MCF 10A (cell line): Measurements from ENCODE around the gene NOC2L. TPM values are rescaled to one million over a fixed set of nuclear protein-coding genes. Genes with fewer than 3 reads are reported as not detected.

Experiments used
- BruUV-seq: library from RNA; stranded (reverse); fragments of 400-500 nt; replicated peaks from 2 replicates; lab custom pipeline; 2021; lab: Mats Ljungman, UMichigan
- CTCF ChIA-PET: fragments of 300-600 bp; sonication (Branson Sonifier 250); formaldehyde crosslinking; extraction: SDS; loops from one replicate; lab custom pipeline; 2021; ENCODE audit warnings: antibody characterized with exemption, inconsistent platforms; lab: Yijun Ruan, JAX
- POLR2A ChIA-PET: fragments of 300-600, 350-650 bp; sonication (Branson Sonifier 250); formaldehyde crosslinking; extraction: SDS; loops from one replicate; lab custom pipeline; 2020; ENCODE audit warnings: antibody characterized with exemption, inconsistent platforms; lab: Yijun Ruan, JAX
- DNase-seq: peaks from one replicate; pipeline ENCODE4 v3.0.0-alpha.2; 2018; ENCODE audit not compliant: unreplicated experiment
- H3K27ac Mint-ChIP-seq: one replicate; pipeline ENCODE4 v1.8.0; 2022; ENCODE audit warnings: mild to moderate bottlenecking, low read depth, mixed read lengths; ENCODE audit not compliant: unreplicated experiment
- H3K27me3 Mint-ChIP-seq: one replicate; pipeline ENCODE4 v1.8.0; 2022; ENCODE audit warnings: mixed read lengths; ENCODE audit not compliant: insufficient read depth, unreplicated experiment
- H3K36me3 Mint-ChIP-seq: one replicate; pipeline ENCODE4 v1.8.0; 2022; ENCODE audit warnings: mild to moderate bottlenecking, moderate library complexity, mixed read lengths; ENCODE audit not compliant: insufficient read depth, unreplicated experiment
- H3K4me1 Mint-ChIP-seq: one replicate; pipeline ENCODE4 v1.8.0; 2022; ENCODE audit warnings: mixed read lengths; ENCODE audit not compliant: insufficient read depth, unreplicated experiment
- H3K4me3 Mint-ChIP-seq: one replicate; pipeline ENCODE4 v1.8.0; 2022; ENCODE audit warnings: mild to moderate bottlenecking, moderate library complexity, mixed read lengths; ENCODE audit not compliant: unreplicated experiment
- H3K9me3 Mint-ChIP-seq: one replicate; pipeline ENCODE4 v1.8.0; 2022; ENCODE audit warnings: mixed read lengths; ENCODE audit not compliant: unreplicated experiment
- intact Hi-C: fragments of 100-400 bp; cut with micrococcal nuclease; formaldehyde crosslinking; loops from 2 replicates; pipeline ENCODE4 v1.14.1; 2022
- total RNA-seq: library from RNA; stranded (reverse); gene quantifications from 2 replicates; pipeline ENCODE4 v1.2.3, GENCODE V29; 2022
- TF ChIP-seq, protein P1 (sequence below): fragments of 200-600 bp; IDR thresholded peaks from one replicate; pipeline ENCODE4 v1.8.0; 2022; ENCODE audit warnings: antibody characterized with exemption, mild to moderate bottlenecking; ENCODE audit not compliant: unreplicated experiment

The NOC2L gene
- total RNA-seq, 1 experiment from 2014 or later: 136 TPM

DNA sequence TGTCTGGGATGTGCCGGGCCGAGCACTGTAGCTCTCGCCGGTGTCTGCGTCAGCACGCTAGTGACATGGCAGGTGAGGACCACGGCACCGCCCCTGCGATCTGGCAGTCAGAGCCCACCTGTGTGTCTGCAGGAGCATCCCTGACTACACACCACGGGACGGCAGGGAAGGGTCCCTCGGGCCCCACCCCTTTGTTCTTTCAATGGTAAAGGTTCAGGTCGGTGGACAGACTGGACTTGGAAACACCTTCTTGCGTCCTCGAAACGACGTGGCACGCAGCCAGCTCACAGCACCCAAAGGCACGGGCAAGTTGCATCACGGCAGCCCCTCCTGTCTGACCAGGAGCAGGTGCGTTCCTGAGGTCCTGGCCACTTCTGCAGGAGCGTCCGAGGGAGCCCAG is 39.0 kb downstream of the NOC2L start:
- intact Hi-C loops: no loop called here
- H3K27ac Mint-ChIP-seq: no peak overlapping the region
- H3K4me1 Mint-ChIP-seq: peaks cover 13% of the 10 kb centered on the region
- peaks cover 59% of the 10 kb centered on the region for H3K27me3 Mint-ChIP-seq
- ChIA-PET POLR2A (interaction anchor here (0.8 to 1.0 kb wide), 3 partner anchors 8 to 14 kb away, joined by 3 to 5 read pairs (median 4); no protein-coding TSS in a partner anchor), CTCF (interaction anchor here (0.6 to 1.6 kb wide), 5 partner anchors 15 to 402 kb away, joined by 3 to 8 read pairs (median 5); no protein-coding TSS in a partner anchor)
- BruUV-seq: no TSS peak
- no peaks in the 10 kb centered on the region for H3K9me3 Mint-ChIP-seq
- DNase-seq: no peak
- TF ChIP-seq, protein P1, sequence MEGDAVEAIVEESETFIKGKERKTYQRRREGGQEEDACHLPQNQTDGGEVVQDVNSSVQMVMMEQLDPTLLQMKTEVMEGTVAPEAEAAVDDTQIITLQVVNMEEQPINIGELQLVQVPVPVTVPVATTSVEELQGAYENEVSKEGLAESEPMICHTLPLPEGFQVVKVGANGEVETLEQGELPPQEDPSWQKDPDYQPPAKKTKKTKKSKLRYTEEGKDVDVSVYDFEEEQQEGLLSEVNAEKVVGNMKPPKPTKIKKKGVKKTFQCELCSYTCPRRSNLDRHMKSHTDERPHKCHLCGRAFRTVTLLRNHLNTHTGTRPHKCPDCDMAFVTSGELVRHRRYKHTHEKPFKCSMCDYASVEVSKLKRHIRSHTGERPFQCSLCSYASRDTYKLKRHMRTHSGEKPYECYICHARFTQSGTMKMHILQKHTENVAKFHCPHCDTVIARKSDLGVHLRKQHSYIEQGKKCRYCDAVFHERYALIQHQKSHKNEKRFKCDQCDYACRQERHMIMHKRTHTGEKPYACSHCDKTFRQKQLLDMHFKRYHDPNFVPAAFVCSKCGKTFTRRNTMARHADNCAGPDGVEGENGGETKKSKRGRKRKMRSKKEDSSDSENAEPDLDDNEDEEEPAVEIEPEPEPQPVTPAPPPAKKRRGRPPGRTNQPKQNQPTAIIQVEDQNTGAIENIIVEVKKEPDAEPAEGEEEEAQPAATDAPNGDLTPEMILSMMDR: no peak
- peaks cover 3% of the 10 kb centered on the region for H3K36me3 Mint-ChIP-seq
- no peak overlapping the region for H3K4me3 Mint-ChIP-seq

DNA sequence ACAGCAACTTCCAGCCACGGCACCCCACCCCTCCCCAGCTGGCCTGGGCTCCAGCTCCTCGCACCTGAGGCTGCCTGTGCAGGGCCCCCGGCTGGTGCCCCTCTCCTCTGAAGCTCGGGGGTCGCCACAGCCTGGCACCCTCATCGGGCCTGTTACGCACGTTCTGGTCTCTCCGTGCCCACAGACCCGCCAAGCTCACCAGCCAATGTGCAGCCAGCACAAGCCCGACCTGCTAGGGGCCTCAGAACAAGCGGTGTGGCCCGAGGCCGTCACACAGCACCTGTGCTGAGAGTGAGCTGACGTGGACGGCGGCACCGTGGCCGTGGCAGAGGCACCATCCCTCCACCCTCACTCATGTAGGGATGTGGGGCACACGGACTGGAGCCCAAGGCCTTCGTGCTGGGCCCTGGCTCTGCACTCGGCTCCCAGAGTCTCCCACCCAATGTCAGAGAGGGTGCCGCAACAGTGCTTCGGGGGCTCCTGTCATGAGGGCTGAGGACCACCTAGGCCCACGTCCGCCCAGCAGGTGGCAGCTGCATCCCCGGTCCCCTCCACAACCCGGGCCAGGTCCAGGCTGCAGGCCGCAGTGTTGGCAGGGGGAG is 39.7 kb downstream of the NOC2L start:
- ChIA-PET CTCF (interaction anchor here (0.6 to 1.6 kb wide), 3 partner anchors 14 to 50 kb away, joined by 5 to 8 read pairs (median 6); no protein-coding TSS in a partner anchor), POLR2A (no interaction called here)
- intact Hi-C loops: no loop called here
- Mint-ChIP-seq H3K27ac (no peak overlapping the region), H3K4me1 (peaks cover 13% of the 10 kb centered on the region), H3K27me3 (peaks cover 66% of the 10 kb centered on the region), H3K4me3 (no peak overlapping the region), H3K9me3 (no peaks in the 10 kb centered on the region), H3K36me3 (peaks cover 5% of the 10 kb centered on the region)
- DNase-seq: no peak
- TF ChIP-seq, protein P1: no peak
- BruUV-seq: no TSS peak

DNA sequence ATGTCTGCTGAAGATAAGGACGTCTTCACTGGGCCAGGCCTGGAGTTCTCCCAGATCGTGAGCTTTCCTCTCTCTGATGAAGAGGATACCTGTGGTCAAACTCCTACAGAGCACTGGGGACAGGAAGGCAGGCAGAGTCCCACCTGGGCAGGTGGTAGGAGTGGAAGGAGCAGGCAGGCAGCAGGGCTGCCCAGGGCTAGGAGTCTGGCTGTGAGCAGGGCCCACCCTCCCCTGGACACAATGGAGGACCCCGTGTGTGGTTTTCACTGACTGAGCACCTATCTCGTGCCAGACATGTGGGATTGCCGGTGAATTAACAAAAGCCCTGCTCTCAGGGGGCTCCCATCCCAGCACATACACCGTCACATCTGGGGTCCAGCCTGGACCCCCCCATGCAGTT is 40.2 kb downstream of the NOC2L start:
- Mint-ChIP-seq H3K36me3 (peaks cover 5% of the 10 kb centered on the region), H3K27me3 (peaks cover 68% of the 10 kb centered on the region), H3K4me1 (peaks cover 13% of the 10 kb centered on the region), H3K4me3 (no peak overlapping the region), H3K27ac (no peak overlapping the region), H3K9me3 (no peaks in the 10 kb centered on the region)
- TF ChIP-seq, protein P1: no peak
- POLR2A ChIA-PET: no interaction called here
- intact Hi-C loops: no loop called here
- no peak for DNase-seq
- no TSS peak for BruUV-seq
- CTCF ChIA-PET: interaction anchor here (0.6 kb wide), 1 partner anchor 49 kb away, joined by 5 read pairs; no protein-coding TSS in a partner anchor

DNA sequence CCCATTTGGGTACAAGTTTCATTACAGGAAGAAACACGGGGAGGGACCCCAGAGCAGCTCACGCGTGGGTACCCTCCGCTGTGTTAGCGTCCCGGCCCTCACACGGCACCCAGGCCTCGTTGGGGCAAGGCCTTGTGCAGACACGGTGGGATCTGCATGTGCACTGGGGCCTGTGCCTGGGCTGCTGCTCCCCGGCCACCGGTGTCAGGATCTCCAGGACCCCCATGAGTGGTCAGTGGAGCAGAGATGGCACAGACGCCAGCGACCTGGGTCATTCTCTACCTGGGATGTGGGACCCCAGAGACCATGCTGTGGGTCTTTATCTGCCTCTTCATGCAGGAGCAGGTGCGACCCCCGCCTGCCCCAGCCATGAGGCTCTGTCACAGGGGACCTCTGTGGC is 40.7 kb downstream of the NOC2L start:
- intact Hi-C loops: no loop called here
- Mint-ChIP-seq H3K9me3 (no peaks in the 10 kb centered on the region), H3K27me3 (peaks cover 71% of the 10 kb centered on the region), H3K4me3 (no peak overlapping the region), H3K27ac (no peak overlapping the region), H3K4me1 (peaks cover 13% of the 10 kb centered on the region), H3K36me3 (peaks cover 5% of the 10 kb centered on the region)
- DNase-seq: no peak
- BruUV-seq: no TSS peak
- ChIA-PET CTCF (no interaction called here), POLR2A (no interaction called here)
- TF ChIP-seq, protein P1: no peak
